CD14-positive monocyte (primary cell): ENCODE measurements around the gene MVB12B. TPM values are rescaled to one million over a fixed set of nuclear protein-coding genes. Genes with fewer than 3 reads are reported as not detected.

Experiments
- DNase-seq, 3 donors: peaks; one replicate each; pipeline ENCODE4 v3.0.0-alpha.2; 2011 to 2022
- H2AFZ ChIP-seq: 2 replicates; pipeline ENCODE4 v1.6.0; 2012; ENCODE audit warnings: mild to moderate bottlenecking, low read depth, low read length, inconsistent platforms; ENCODE audit not compliant: insufficient read depth, poor library complexity, severe bottlenecking
- H3K27ac ChIP-seq, 2 donors: 1 replicate in 1 of 2; 2 replicates in 1 of 2; pipeline ENCODE4 v1.5.1; 2012 to 2013; ENCODE audit warnings: low read length in 2 of 2, control low read depth in 1 of 2, inconsistent platforms in 1 of 2, low read depth in 1 of 2, mild to moderate bottlenecking in 1 of 2
- H3K27me3 ChIP-seq, 2 donors: one replicate each; pipeline versions ENCODE4 v1.6.0 to v1.6.1; 2011 to 2013; ENCODE audit warnings: low read length in 2 of 2; ENCODE audit not compliant: control insufficient read depth in 2 of 2, insufficient read depth in 2 of 2
- H3K36me3 ChIP-seq, 2 donors: replicated peaks in 1 of 2; 1 replicate in 1 of 2; 2 replicates in 1 of 2; pipeline versions ENCODE4 v1.5.1 to v1.6.1; 2012 to 2013; ENCODE audit warnings: low read length in 2 of 2, control low read depth in 1 of 2, inconsistent platforms in 1 of 2, mild to moderate bottlenecking in 1 of 2; ENCODE audit not compliant: insufficient read depth in 2 of 2, control insufficient read depth in 1 of 2
- H3K4me1 ChIP-seq, 2 donors: 1 replicate in 1 of 2; 2 replicates in 1 of 2; pipeline versions ENCODE4 v1.5.1 to v1.6.1; 2012 to 2013; ENCODE audit warnings: low read length in 2 of 2, control low read depth in 1 of 2, inconsistent platforms in 1 of 2, mild to moderate bottlenecking in 1 of 2, moderate library complexity in 1 of 2; ENCODE audit not compliant: insufficient read depth in 2 of 2, control insufficient read depth in 1 of 2
- H3K4me2 ChIP-seq: replicated peaks from 2 replicates; pipeline ENCODE3; 2012; ENCODE audit warnings: low read length, moderate library complexity, mild to moderate bottlenecking; ENCODE audit not compliant: poor library complexity, severe bottlenecking; ENCODE audit errors: extremely low read depth
- H3K4me3 ChIP-seq, 3 experiments: fragments of 200-600 bp in 1 of 3; sonication (generic) in 1 of 3; replicated peaks in 1 of 3; 1 replicate in 2 of 3; 2 replicates in 1 of 3; pipeline ENCODE4 v1.5.1; 2011 to 2013; ENCODE audit warnings: low read length in 3 of 3, mild to moderate bottlenecking in 3 of 3, control low read depth in 2 of 3, low read depth in 2 of 3, inconsistent platforms in 1 of 3, moderate library complexity in 1 of 3
- H3K79me2 ChIP-seq: 2 replicates; pipeline ENCODE4 v1.6.0; 2012; ENCODE audit warnings: mild to moderate bottlenecking, control low read depth, inconsistent platforms, low read length, moderate library complexity; ENCODE audit not compliant: insufficient read depth
- H3K9ac ChIP-seq: 2 replicates; pipeline ENCODE4 v1.6.0; 2017; ENCODE audit warnings: low read length, mild to moderate bottlenecking; ENCODE audit not compliant: insufficient read depth, poor library complexity, severe bottlenecking
- H3K9me3 ChIP-seq, 2 donors: replicated peaks in 1 of 2; 1 replicate in 1 of 2; 2 replicates in 1 of 2; pipeline versions ENCODE4 v1.5.1 to v1.6.1; 2012 to 2013; ENCODE audit warnings: low read length in 2 of 2, control low read depth in 1 of 2; ENCODE audit not compliant: control insufficient read depth in 1 of 2, insufficient read depth in 1 of 2
- H4K20me1 ChIP-seq: 2 replicates; pipeline ENCODE4 v1.6.0; 2012; ENCODE audit warnings: mild to moderate bottlenecking, low read length, control low read depth, moderate library complexity; ENCODE audit not compliant: insufficient read depth
- H3K27ac Mint-ChIP-seq, 7 donors: one replicate each; pipeline ENCODE4 v1.8.0; 2020; ENCODE audit warnings: mild to moderate bottlenecking in 7 of 7, mixed read lengths in 7 of 7, moderate library complexity in 6 of 7, inconsistent platforms in 2 of 7
- H3K27me3 Mint-ChIP-seq, 3 donors: one replicate each; pipeline ENCODE4 v1.8.0; 2021 to 2022; ENCODE audit warnings: low read depth in 3 of 3, mild to moderate bottlenecking in 3 of 3, mixed read lengths in 3 of 3, moderate library complexity in 3 of 3, inconsistent platforms in 1 of 3
- H3K36me3 Mint-ChIP-seq, 2 donors: one replicate each; pipeline ENCODE4 v1.8.0; 2020; ENCODE audit warnings: mixed read lengths in 2 of 2, inconsistent platforms in 1 of 2, mild to moderate bottlenecking in 1 of 2
- H3K4me1 Mint-ChIP-seq: one replicate; pipeline ENCODE4 v1.8.0; 2020; ENCODE audit warnings: mild to moderate bottlenecking, mixed read lengths
- H3K4me3 Mint-ChIP-seq, 2 donors: one replicate each; pipeline ENCODE4 v1.8.0; 2020; ENCODE audit warnings: mild to moderate bottlenecking in 2 of 2, mixed read lengths in 2 of 2, moderate library complexity in 1 of 2
- H3K9me3 Mint-ChIP-seq, 7 donors: one replicate each; pipeline ENCODE4 v1.8.0; 2020 to 2022; ENCODE audit warnings: mixed read lengths in 7 of 7, mild to moderate bottlenecking in 6 of 7, moderate library complexity in 6 of 7, inconsistent platforms in 2 of 7
- CTCF ChIP-seq: fragments of 200-600 bp; IDR thresholded peaks from one replicate; pipeline ENCODE4 v1.8.0; 2022; ENCODE audit warnings: antibody characterized with exemption, mild to moderate bottlenecking
- WGBS: methylation state at CpG from one replicate; pipeline ENCODE4 v1.1.5; 2013; ENCODE audit warnings: missing lambda C conversion rate; ENCODE audit not compliant: insufficient coverage; 5-methylcytosine and 5-hydroxymethylcytosine counted together
- intact Hi-C, 2 donors: fragments of 100-400 bp; cut with micrococcal nuclease; formaldehyde crosslinking; loops; one replicate each; pipeline versions ENCODE4 v1.15.0 to v1.15.1; 2023
- polyA plus RNA-seq, 3 donors: library from polyadenylated mRNA; depleted of rRNA in 1 of 3; unstranded in 2 of 3; stranded (reverse) in 1 of 3; fragments of 300-500 nt in 2 of 3; fragments of >200 nt in 1 of 3; fragmentation: Illumina TruSeq in 2 of 3; gene quantifications; 1 replicate in 2 of 3; 2 replicates in 1 of 3; pipeline ENCODE4 v1.2.3, GENCODE V29; 2012 to 2021

MVB12B gene
- polyA plus RNA-seq, 3 donors = 2.8 to 8.1 (median 3.5) TPM

DNA sequence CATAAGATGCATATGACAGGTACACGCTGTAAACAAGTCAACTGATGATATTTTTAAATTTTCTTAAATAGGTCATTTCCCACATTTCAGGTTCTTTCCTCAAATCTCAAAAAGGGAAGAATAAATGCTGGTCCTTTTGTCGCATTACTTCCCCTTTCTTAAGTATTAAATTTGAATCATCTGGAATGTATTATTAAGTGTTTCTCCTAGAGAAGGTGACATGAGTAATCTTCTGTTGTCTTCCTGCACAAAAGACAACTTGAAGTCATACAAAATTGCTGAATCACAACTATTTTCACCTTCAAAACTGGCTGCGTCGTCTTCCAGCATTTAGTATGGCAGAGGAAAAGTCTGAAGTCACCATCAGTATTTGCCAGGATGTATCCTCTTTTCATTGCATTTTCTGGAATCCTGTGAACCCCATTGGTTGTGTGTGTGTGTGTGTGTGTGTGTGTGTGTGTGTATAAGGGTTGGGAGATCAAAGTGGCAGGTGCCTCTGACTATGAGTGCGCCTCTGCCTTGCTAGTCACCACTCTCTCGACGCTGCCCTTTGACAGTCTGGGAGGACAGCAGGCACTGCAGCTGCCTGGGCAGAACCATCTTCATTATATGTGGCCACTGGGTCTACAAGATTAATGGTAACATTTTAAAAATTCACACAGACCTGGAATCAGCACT is 86.9 kb downstream of the MVB12B start:
- Mint-ChIP-seq H3K4me1 (peaks cover 37% of the 10 kb centered on the region), H3K9me3 (no peaks in the 10 kb centered on the region), H3K36me3 (peaks cover 34 to 53% of the 10 kb centered on the region in 2 donors), H3K27ac (peak overlapping the region; percentile 70 to 98 (median 83)), H3K4me3 (no peak overlapping the region), H3K27me3 (peaks cover 1 to 4% (median 1%) of the 10 kb centered on the region in 3 donors)
- intact Hi-C loops = loop anchor here (2.0 to 5.0 kb wide), 3 partner anchors 57 to 84 kb away; no protein-coding TSS in a partner anchor
- Histone ChIP-seq H3K9ac (no peak overlapping the region), H3K79me2 (no peaks in the 10 kb centered on the region), H3K4me1 (peaks cover 24 to 34% of the 10 kb centered on the region in 2 donors), H4K20me1 (no peaks in the 10 kb centered on the region), H3K27ac (peak overlapping the region; percentile 56 to 78), H3K4me3 (peak overlapping the region in 1 of 3 experiments; percentile 27), H3K27me3 (no peaks in the 10 kb centered on the region), H2AFZ (no peak overlapping the region), H3K36me3 (peaks cover 0 to 27% of the 10 kb centered on the region in 2 donors), H3K9me3 (no peaks in the 10 kb centered on the region), H3K4me2 (peak overlapping the region; percentile 29)
- TF ChIP-seq CTCF = no peak
- peak; percentile 53 to 84 (median 69) for DNase-seq
- WGBS = 100% methylated on average over 2 of the region's 7 CpGs

DNA sequence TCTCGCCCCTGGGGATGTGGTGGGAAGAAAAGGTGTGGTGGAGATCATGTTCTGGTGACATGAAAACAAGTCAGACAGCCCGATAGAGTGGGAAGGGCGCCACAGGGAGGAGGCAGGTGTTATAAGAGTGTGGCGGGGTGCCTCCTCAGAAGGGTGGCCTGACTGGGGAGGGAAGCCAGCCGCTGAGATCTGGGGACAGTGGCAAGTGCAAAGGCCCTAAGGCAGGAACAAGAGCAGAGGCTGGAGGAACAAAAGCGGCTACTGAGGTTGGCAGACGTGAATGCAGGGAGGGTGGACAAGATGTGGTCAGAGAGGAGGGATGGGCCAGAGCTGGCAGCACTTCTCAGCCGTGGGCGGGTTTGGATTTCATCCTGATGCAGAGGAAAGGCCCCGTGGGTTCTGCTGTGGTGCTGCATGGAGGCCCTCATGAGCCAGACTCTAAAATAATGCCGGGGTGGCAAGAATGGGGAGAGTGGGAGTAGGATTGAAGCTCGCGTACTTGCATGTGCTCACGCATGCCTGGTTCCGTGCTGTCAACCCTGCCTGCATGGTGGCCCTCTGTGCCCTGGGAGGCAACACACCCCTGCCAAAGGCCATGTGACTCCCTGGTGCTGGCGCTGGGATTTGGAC is 89.2 kb downstream of the MVB12B start:
- peaks cover 1 to 5% (median 1%) of the 10 kb centered on the region in 3 donors for H3K27me3 Mint-ChIP-seq
- 85% methylated on average over 16 of the region's 16 CpGs for WGBS
- peaks cover 33 to 36% of the 10 kb centered on the region in 2 donors for H3K36me3 Mint-ChIP-seq
- Histone ChIP-seq H3K4me3 (no peak overlapping the region), H4K20me1 (no peaks in the 10 kb centered on the region), H3K36me3 (peaks cover 0 to 10% of the 10 kb centered on the region in 2 donors), H3K27ac (no peak overlapping the region), H3K4me1 (peaks cover 24 to 31% of the 10 kb centered on the region in 2 donors), H3K4me2 (no peak overlapping the region), H3K79me2 (no peaks in the 10 kb centered on the region), H3K9ac (no peak overlapping the region), H3K9me3 (no peaks in the 10 kb centered on the region), H2AFZ (no peak overlapping the region), H3K27me3 (no peaks in the 10 kb centered on the region)
- intact Hi-C loops = no loop called here
- no peaks in the 10 kb centered on the region for H3K9me3 Mint-ChIP-seq
- peaks cover 33% of the 10 kb centered on the region for H3K4me1 Mint-ChIP-seq
- no peak for DNase-seq
- TF ChIP-seq CTCF = no peak
- H3K4me3 Mint-ChIP-seq = no peak overlapping the region
- peak overlapping the region in 1 of 7 donors; percentile 39 for H3K27ac Mint-ChIP-seq
